ENCODE results near the gene GARNL3.

Gene GARNL3

GRCh38 chr9:127279717-127280285, 15.2 kb downstream of the GARNL3 start:
- DNase-seq (ENCODE audit: low read depth), result no peak

GRCh38 chr9:127280880-127281660, 16.5 kb downstream of the GARNL3 start:
- no peak for DNase-seq (ENCODE audit: low read depth)

DNA sequence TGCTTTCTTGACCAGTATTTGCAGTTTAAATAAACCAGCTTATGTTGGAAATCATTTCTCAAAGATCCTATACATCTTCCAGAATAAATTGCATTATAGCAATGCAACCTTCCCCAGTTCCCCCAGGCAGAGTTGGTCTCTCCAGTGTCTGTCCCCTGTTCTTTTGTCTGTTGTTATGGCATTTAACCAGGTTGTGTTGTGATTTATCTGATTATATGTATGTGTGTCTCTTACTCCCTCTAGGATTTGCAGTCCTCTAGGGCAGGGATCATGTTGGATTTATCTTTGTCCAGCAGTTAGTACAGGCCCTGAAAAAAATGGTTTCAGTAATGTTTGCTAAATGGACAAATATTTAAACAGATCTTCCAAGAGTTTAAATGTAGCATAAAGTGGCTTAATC, 17.3 kb downstream of the GARNL3 start:
- DNase-seq (ENCODE audit: low read depth), result no peak

GRCh38 chr9:127282611-127283010, 18.0 kb downstream of the GARNL3 start:
- no peak for DNase-seq (ENCODE audit: low read depth)

GRCh38 chr9:127283135-127283534, 18.6 kb downstream of the GARNL3 start:
- DNase-seq (ENCODE audit: low read depth), result no peak

- DNase-seq (ENCODE audit: low read depth), result no peak
Measured at GRCh38 chr9:127283917-127284497, 19.4 kb downstream of the GARNL3 start.

DNA sequence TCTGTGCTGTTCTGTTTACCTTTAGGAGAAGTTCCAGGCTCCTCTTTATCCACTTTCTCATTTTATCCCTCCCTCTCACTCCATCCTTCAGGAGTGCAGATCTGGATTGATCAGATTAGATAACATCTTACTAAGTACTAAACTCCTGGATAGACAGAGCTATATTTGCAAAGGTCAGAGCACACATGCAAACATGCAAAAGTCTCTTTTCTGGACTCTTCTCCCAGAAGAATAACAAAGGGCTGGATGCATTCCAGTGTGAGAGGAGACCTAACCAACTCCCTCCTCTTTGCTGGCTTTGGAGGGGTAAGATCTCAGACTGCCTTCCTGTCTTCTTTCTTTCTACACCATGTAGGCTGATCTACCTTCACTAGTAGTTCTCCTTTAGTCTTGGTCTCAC, 21.4 kb downstream of the GARNL3 start:
- DNase-seq (ENCODE audit: low read depth), result no peak

GRCh38 chr9:127290561-127291065, 26.0 kb downstream of the GARNL3 start:
- DNase-seq (ENCODE audit: low read depth), result no peak

- no peak for DNase-seq (ENCODE audit: low read depth)
Measured at GRCh38 chr9:127291246-127291778, 26.7 kb downstream of the GARNL3 start.

GRCh38 chr9:127292415-127292814, 27.8 kb downstream of the GARNL3 start:
- no peak for DNase-seq (ENCODE audit: low read depth)

- no peak for DNase-seq (ENCODE audit: low read depth)
Measured at GRCh38 chr9:127293328-127293727, 28.8 kb downstream of the GARNL3 start.

DNA sequence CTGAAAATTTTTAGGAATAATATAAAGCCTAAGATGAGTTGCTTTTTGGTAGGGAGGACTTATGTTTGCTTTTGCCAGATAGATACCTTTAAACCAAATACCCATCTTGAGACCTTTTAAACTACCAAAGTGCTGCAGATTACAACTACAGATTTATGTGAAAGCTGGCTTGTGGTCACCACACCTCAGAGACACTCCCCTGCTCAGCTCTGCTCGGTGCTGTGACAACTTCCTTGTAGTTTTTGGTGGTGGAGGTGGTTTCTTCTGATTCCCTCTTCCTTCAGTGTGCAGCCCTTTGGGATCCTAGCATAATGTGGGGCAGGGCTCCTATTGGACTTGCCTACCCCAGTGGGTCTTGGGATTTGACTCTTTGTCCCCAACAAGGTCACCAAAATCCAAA, 29.2 kb downstream of the GARNL3 start:
- no peak for DNase-seq (ENCODE audit: low read depth)

GRCh38 chr9:127295005-127295404, 30.4 kb downstream of the GARNL3 start:
- no peak for DNase-seq (ENCODE audit: low read depth)

GRCh38 chr9:127300886-127301447, 36.4 kb downstream of the GARNL3 start:
- no peak for DNase-seq (ENCODE audit: low read depth)

GRCh38 chr9:127303830-127304229, 39.3 kb downstream of the GARNL3 start:
- DNase-seq (ENCODE audit: low read depth), result no peak

- DNase-seq (ENCODE audit: low read depth), result no peak
Measured at GRCh38 chr9:127305206-127305837, 40.7 kb downstream of the GARNL3 start.

GRCh38 chr9:127305838-127306226, 41.3 kb downstream of the GARNL3 start:
- DNase-seq (ENCODE audit: low read depth), result no peak

DNA sequence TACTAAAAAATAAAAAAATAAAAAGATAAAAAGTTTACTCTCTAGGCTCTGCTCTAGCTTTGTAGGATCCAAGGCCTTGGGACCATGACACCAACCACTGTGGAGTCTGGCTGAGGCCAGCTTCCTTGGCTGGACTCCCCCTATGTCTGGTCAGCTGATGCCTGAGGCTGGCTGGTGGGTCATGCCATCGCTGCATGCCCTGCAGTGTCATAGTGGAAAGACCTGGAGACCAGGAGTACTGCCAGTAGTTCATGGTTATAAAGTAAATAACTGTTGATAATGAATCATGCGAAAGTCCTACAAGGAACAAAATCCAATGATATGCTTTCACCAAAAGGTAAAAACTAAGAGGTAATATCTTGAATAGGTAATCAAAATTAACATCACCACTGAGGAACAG, 43.2 kb downstream of the GARNL3 start:
- no peak for DNase-seq (ENCODE audit: low read depth)

GRCh38 chr9:127308652-127309434, 44.3 kb downstream of the GARNL3 start:
- DNase-seq (ENCODE audit: low read depth), result no peak

DNA sequence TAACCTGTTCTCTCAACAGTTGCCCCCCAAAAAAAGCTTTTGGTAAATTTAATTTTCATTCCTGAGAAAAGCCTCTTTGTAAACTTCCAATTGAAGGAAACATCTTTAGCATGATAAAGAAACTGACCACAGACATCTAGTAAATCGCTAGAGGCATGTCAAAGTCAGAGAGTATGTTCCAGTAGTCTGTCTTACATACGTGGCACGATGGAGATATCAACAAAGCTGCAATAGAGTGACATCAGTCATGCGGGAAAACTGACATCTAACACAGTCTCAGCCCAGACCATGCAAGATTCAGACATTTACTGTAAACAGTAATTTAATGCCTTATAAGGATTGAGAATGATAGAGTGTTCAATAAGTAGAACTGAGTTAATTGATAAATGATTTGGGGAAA, 45.1 kb downstream of the GARNL3 start:
- DNase-seq (ENCODE audit: low read depth), result no peak

DNA sequence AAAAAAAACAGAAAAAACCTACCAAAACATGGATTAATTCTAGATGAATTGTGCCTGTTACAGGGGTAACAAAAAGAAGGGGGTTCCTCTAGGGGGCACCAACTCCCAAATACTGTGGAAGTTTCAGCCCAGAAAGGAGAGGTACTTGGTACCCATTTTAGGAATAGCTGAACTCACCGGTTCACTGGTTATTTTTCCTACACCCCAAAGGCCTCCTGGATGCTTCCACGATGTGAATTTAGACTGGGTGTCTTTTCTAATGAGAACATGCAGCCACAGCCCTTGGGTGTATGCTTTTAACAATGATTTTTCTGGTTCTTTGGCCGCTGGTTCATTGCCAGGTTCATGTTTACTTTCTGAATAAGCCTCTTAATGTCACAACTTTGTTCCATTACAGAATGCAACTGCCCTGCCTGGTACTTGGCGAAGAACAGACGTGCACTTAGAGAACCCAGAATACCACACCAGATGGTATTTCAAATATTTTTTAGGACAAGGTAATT, 46.7 kb downstream of the GARNL3 start:
- no peak for DNase-seq (ENCODE audit: low read depth)
